ENCODE results near the gene DNAJC1. TPM values are rescaled to one million over a fixed set of nuclear protein-coding genes. Genes with fewer than 3 reads are reported as not detected.

DNAJC1 gene
- total RNA-seq, 1 donor from 2014 or later, result 22.8 TPM

GRCh38 chr10:21976280-21976679 is 27.2 kb downstream of the DNAJC1 start:
- no peak overlapping the region for H3K4me3 ChIP-seq (ENCODE audit: low read depth, low read length)
- TF ChIP-seq CTCF (conservative IDR thresholded peaks at IDR 0.05; ENCODE audit: low read depth, low read length), result no peak
- no peak for DNase-seq (ENCODE audit: low read depth)

GRCh38 chr10:21975378-21975990 is 28.0 kb downstream of the DNAJC1 start:
- TF ChIP-seq CTCF (conservative IDR thresholded peaks at IDR 0.05; ENCODE audit: low read depth, low read length), result no peak

GRCh38 chr10:21972584-21972983 is 30.9 kb downstream of the DNAJC1 start:
- no peak for DNase-seq (ENCODE audit: low read depth)
- no peak overlapping the region for H3K4me3 ChIP-seq (ENCODE audit: low read depth, low read length)
- no peak for TF ChIP-seq CTCF (conservative IDR thresholded peaks at IDR 0.05; ENCODE audit: low read depth, low read length)

More at GRCh38 chr10:21975378-21975990, 28.0 kb downstream of the DNAJC1 start:
- DNase-seq (ENCODE audit: low read depth), result no peak
- no peak overlapping the region for H3K4me3 ChIP-seq (ENCODE audit: low read depth, low read length)

GRCh38 chr10:21969326-21970287 is 33.9 kb downstream of the DNAJC1 start:
- no peak for TF ChIP-seq CTCF (conservative IDR thresholded peaks at IDR 0.05; ENCODE audit: low read depth, low read length)
- no peak overlapping the region for H3K4me3 ChIP-seq (ENCODE audit: low read depth, low read length)
- no peak for DNase-seq (ENCODE audit: low read depth)

- TF ChIP-seq CTCF (conservative IDR thresholded peaks at IDR 0.05; ENCODE audit: low read depth, low read length), result no peak
- DNase-seq (ENCODE audit: low read depth), result no peak
- no peak overlapping the region for H3K4me3 ChIP-seq (ENCODE audit: low read depth, low read length)
These were observed 38.4 kb downstream of the DNAJC1 start for GRCh38 chr10:21964983-21965665.

- no peak overlapping the region for H3K4me3 ChIP-seq (ENCODE audit: low read depth, low read length)
- TF ChIP-seq CTCF (conservative IDR thresholded peaks at IDR 0.05; ENCODE audit: low read depth, low read length), result no peak
- no peak for DNase-seq (ENCODE audit: low read depth)
These were observed 41.2 kb downstream of the DNAJC1 start for GRCh38 chr10:21962358-21962757.

Data from epithelial cell of proximal tubule (primary cell).